Stomach (tissue), 4 donors: ENCODE data around the gene TMTC1.

Experiments
- CTCF ChIP-seq, 7 experiments: fragments of 450-650 bp in 4 of 7; fragments of 200-600 bp in 3 of 7; sonication (generic) in 3 of 7; IDR thresholded peaks; one replicate each; pipeline ENCODE4 v1.5.1; 2016 to 2019; ENCODE audit warnings: antibody characterized with exemption in 7 of 7, control low read depth in 2 of 7, mild to moderate bottlenecking in 1 of 7
- EP300 ChIP-seq: sonication (generic); formaldehyde crosslinking; IDR thresholded peaks from one replicate; pipeline ENCODE4 v1.6.1; 2017; ENCODE audit warnings: antibody characterized with exemption
- POLR2A ChIP-seq, 4 donors: fragments of 450-650 bp; IDR thresholded peaks; one replicate each; pipeline ENCODE4 v1.6.1; 2016; ENCODE audit warnings: antibody characterized with exemption in 4 of 4, control low read depth in 2 of 4, mild to moderate bottlenecking in 1 of 4, moderate library complexity in 1 of 4
- POLR2AphosphoS5 ChIP-seq, 3 donors: sonication (generic); formaldehyde crosslinking; IDR thresholded peaks; one replicate each; pipeline ENCODE4 v1.6.1; 2016; ENCODE audit warnings: antibody characterized with exemption in 3 of 3

- TF ChIP-seq CTCF (IDR thresholded peaks at IDR 0.05) (no peak), POLR2A (IDR thresholded peaks at IDR 0.05) (no peak), POLR2AphosphoS5 (IDR thresholded peaks at IDR 0.05) (no peak), EP300 (no peak)
Observed at GRCh38 chr12:29830391-29830790, 46.6 kb upstream of the TMTC1 start.
